Thoracic aorta (tissue), 2 donors: ENCODE measurements around the gene TNFSF15. TPM values are rescaled to one million over a fixed set of nuclear protein-coding genes. Genes with fewer than 3 reads are reported as not detected.

ENCODE experiments used
- ATAC-seq: fragments of 150-250 bp; one replicate; pipeline ENCODE4 v1.8.0; 2017; ENCODE audit warnings: low read depth; ENCODE audit not compliant: insufficient number of reproducible peaks, low FRiP score
- DNase-seq: peaks from one replicate; pipeline ENCODE4 v3.0.0-alpha.2; 2020; ENCODE audit warnings: low spot score
- H3K27ac ChIP-seq, 2 donors: fragments of 200-600 bp; sonication (generic); 1 replicate in 1 of 2; 2 replicates in 1 of 2; pipeline ENCODE4 v1.5.1; 2016; ENCODE audit warnings: mild to moderate bottlenecking in 2 of 2, moderate library complexity in 2 of 2
- H3K27me3 ChIP-seq: fragments of 200-600 bp; sonication (generic); replicated peaks from 2 replicates; pipeline ENCODE4 v1.6.0; 2016; ENCODE audit warnings: mild to moderate bottlenecking; ENCODE audit not compliant: insufficient read depth
- H3K36me3 ChIP-seq: fragments of 200-600 bp; sonication (generic); one replicate; pipeline ENCODE4 v1.5.1; 2016
- H3K4me1 ChIP-seq, 2 donors: fragments of 200-600 bp; sonication (generic); 1 replicate in 1 of 2; 2 replicates in 1 of 2; pipeline versions ENCODE4 v1.5.1 to v1.6.0; 2016; ENCODE audit warnings: low read depth in 2 of 2, mild to moderate bottlenecking in 1 of 2; ENCODE audit not compliant: control insufficient read depth in 1 of 2
- H3K4me3 ChIP-seq: fragments of 200-600 bp; sonication (generic); 2 replicates; pipeline ENCODE4 v1.5.1; 2016; ENCODE audit warnings: mild to moderate bottlenecking
- H3K9me3 ChIP-seq: fragments of 200-600 bp; sonication (generic); 2 replicates; pipeline ENCODE4 v1.5.1; 2016
- total RNA-seq, 2 donors: library from RNA; depleted of rRNA; stranded (reverse); fragments of >200 nt; gene quantifications; one replicate each; pipeline versions ENCODE4 v1.1.0 to v1.2.3, GENCODE V29; 2016
- TF ChIP-seq, protein P1 (sequence below): fragments of 200-600 bp; sonication (generic); IDR thresholded peaks from one replicate; pipeline ENCODE4 v1.5.1; 2019; ENCODE audit warnings: antibody characterized with exemption

TNFSF15 gene
- total RNA-seq, 2 donors from 2014 or later = 0.63 TPM; not detected in 1

DNA sequence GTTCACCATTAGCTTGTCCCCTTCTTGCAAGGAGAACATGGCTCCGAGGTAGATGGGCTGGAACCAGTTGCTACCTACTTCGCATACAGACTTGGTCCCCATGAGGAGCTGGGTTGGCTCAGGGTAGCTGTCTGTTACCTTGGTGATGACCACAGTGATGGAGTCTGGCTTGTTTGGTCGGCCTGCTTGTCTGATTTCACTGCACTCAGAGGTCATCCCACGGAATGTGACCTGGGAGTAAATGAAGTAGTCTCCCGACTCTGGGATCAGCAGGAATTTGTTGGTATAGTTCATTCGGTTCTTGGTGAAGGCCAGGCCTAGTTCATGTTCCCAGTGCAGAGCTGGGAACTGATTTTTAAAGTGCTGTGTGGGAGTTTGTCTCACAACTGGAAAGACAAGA lies 15.3 kb downstream of the TNFSF15 start:
- Histone ChIP-seq H3K9me3 (no peaks in the 10 kb centered on the region), H3K4me1 (no peaks in the 10 kb centered on the region), H3K4me3 (no peak overlapping the region), H3K27ac (no peak overlapping the region), H3K27me3 (no peaks in the 10 kb centered on the region), H3K36me3 (no peaks in the 10 kb centered on the region)
- TF ChIP-seq, protein P1, sequence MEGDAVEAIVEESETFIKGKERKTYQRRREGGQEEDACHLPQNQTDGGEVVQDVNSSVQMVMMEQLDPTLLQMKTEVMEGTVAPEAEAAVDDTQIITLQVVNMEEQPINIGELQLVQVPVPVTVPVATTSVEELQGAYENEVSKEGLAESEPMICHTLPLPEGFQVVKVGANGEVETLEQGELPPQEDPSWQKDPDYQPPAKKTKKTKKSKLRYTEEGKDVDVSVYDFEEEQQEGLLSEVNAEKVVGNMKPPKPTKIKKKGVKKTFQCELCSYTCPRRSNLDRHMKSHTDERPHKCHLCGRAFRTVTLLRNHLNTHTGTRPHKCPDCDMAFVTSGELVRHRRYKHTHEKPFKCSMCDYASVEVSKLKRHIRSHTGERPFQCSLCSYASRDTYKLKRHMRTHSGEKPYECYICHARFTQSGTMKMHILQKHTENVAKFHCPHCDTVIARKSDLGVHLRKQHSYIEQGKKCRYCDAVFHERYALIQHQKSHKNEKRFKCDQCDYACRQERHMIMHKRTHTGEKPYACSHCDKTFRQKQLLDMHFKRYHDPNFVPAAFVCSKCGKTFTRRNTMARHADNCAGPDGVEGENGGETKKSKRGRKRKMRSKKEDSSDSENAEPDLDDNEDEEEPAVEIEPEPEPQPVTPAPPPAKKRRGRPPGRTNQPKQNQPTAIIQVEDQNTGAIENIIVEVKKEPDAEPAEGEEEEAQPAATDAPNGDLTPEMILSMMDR = no peak
- DNase-seq = no peak
- ATAC-seq = no peak

DNA sequence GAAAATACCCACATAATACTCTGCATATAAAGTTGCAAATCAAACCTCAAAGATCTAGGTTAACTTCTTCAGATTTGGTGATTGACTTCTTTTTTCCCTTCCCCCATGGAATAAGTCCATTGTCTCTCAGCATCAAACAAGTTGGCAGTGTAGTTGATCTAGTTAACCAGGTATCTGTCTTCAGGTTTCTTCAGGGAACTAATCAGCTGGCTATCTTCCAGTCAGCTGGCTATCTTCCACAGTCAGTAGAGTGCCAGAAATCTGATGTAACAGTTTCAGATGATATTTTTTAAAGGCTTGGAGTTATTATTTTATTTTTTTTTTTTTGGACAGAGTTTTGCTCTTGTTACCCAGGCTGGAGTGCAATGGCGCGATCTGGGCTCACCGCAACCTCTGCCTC lies 16.8 kb downstream of the TNFSF15 start:
- no peak for ATAC-seq

GRCh38 chr9:114787781-114788498 lies 17.9 kb downstream of the TNFSF15 start:
- TF ChIP-seq, protein P1 = no peak
- Histone ChIP-seq H3K4me1 (no peaks in the 10 kb centered on the region), H3K27me3 (no peaks in the 10 kb centered on the region), H3K4me3 (no peak overlapping the region), H3K9me3 (no peaks in the 10 kb centered on the region), H3K36me3 (no peaks in the 10 kb centered on the region), H3K27ac (no peak overlapping the region)
- DNase-seq = no peak
- ATAC-seq = no peak

More for the DNA sequence above, 16.8 kb downstream of the TNFSF15 start:
- no peak overlapping the region for H3K27ac ChIP-seq
- TF ChIP-seq, protein P1 = no peak
- no peaks in the 10 kb centered on the region for H3K4me1 ChIP-seq
- no peak overlapping the region for H3K4me3 ChIP-seq
- H3K36me3 ChIP-seq = no peaks in the 10 kb centered on the region
- no peak for DNase-seq
- no peaks in the 10 kb centered on the region for H3K27me3 ChIP-seq
- H3K9me3 ChIP-seq = no peaks in the 10 kb centered on the region

DNA sequence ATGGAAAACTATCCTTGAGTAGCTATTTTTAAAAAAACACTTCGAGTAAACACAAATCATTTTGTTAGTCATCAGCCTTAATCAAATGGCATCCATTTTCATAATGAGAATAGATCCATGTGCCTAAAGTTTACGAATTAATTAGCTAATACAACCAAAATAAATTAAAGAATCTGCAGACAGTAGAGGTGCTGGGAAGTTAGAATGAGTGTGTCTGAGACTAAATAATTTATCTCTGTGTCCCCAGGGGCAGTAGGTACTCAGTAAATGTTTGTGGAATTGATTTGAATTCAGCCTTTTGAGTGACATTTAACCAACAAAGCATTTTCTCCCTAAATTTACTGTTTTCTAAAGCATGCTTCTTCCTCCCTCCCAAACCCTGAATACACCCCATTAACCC lies 18.6 kb downstream of the TNFSF15 start:
- Histone ChIP-seq H3K9me3 (no peaks in the 10 kb centered on the region), H3K4me1 (no peaks in the 10 kb centered on the region), H3K36me3 (no peaks in the 10 kb centered on the region), H3K27ac (no peak overlapping the region), H3K4me3 (no peak overlapping the region), H3K27me3 (no peaks in the 10 kb centered on the region)
- TF ChIP-seq, protein P1 = no peak
- ATAC-seq (no peak), DNase-seq (no peak)

- Histone ChIP-seq H3K27me3 (no peaks in the 10 kb centered on the region), H3K27ac (no peak overlapping the region), H3K4me3 (no peak overlapping the region), H3K4me1 (no peaks in the 10 kb centered on the region), H3K36me3 (no peaks in the 10 kb centered on the region), H3K9me3 (no peaks in the 10 kb centered on the region)
- ATAC-seq (no peak), DNase-seq (no peak)
- TF ChIP-seq, protein P1 = no peak
These were observed 19.8 kb downstream of the TNFSF15 start for GRCh38 chr9:114785866-114786650.
